ENCODE results near the gene RAPGEF2.
A peak's percentile ranks its signal among the peaks of the same experiment; 100 is the strongest.

RAPGEF2 gene

GRCh38 chr4:159227378-159227777, 124.5 kb downstream of the RAPGEF2 start:
- intact Hi-C loops (cut with DNase I; ENCODE audit: low total_unique reads): no loop called here
- Histone ChIP-seq H3K36me3 (no peaks in the 10 kb centered on the region), H3K4me1 (peaks cover 0 to 34% (median 14%) of the 10 kb centered on the region in 4 donors), H3K9me3 (no peaks in the 10 kb centered on the region), H3K27me3 (no peaks in the 10 kb centered on the region), H3K4me3 (peak overlapping the region in 1 of 2 donors; percentile 43), H3K27ac (peak overlapping the region; percentile 36 to 44)
- no peak for TF ChIP-seq CTCF (IDR thresholded peaks at IDR 0.05)
- no peak for DNase-seq

GRCh38 chr4:159227984-159228383, 125.1 kb downstream of the RAPGEF2 start:
- peak; percentile 65 to 79 for DNase-seq
- H3K27me3 ChIP-seq: no peaks in the 10 kb centered on the region
- peak overlapping the region; percentile 26 to 43 for H3K4me3 ChIP-seq
- H3K9me3 ChIP-seq: no peaks in the 10 kb centered on the region
- peak overlapping the region; percentile 36 to 44 for H3K27ac ChIP-seq
- intact Hi-C loops (cut with DNase I; ENCODE audit: low total_unique reads): no loop called here
- no peaks in the 10 kb centered on the region for H3K36me3 ChIP-seq
- TF ChIP-seq CTCF (IDR thresholded peaks at IDR 0.05): peak; percentile 10 to 25
- H3K4me1 ChIP-seq: peaks cover 0 to 33% (median 14%) of the 10 kb centered on the region in 4 donors

- peak overlapping the region; percentile 36 to 44 for H3K27ac ChIP-seq
- TF ChIP-seq CTCF (IDR thresholded peaks at IDR 0.05): no peak
- H3K36me3 ChIP-seq: no peaks in the 10 kb centered on the region
- peaks cover 0 to 33% (median 14%) of the 10 kb centered on the region in 4 donors for H3K4me1 ChIP-seq
- H3K9me3 ChIP-seq: no peaks in the 10 kb centered on the region
- DNase-seq: no peak
- no peaks in the 10 kb centered on the region for H3K27me3 ChIP-seq
- intact Hi-C loops (cut with DNase I; ENCODE audit: low total_unique reads): no loop called here
- H3K4me3 ChIP-seq: peak overlapping the region; percentile 17 to 43
These were observed 126.3 kb downstream of the RAPGEF2 start for GRCh38 chr4:159229164-159229563.

GRCh38 chr4:159232465-159233106, 129.7 kb downstream of the RAPGEF2 start:
- no peaks in the 10 kb centered on the region for H3K36me3 ChIP-seq
- peaks cover 0 to 38% (median 12%) of the 10 kb centered on the region in 4 donors for H3K4me1 ChIP-seq
- no peak for TF ChIP-seq CTCF (IDR thresholded peaks at IDR 0.05)
- no peaks in the 10 kb centered on the region for H3K27me3 ChIP-seq
- no peak for DNase-seq
- H3K4me3 ChIP-seq: no peak overlapping the region
- intact Hi-C loops (cut with DNase I; ENCODE audit: low total_unique reads): no loop called here
- no peak overlapping the region for H3K27ac ChIP-seq
- no peaks in the 10 kb centered on the region for H3K9me3 ChIP-seq

GRCh38 chr4:159235779-159236368, 133.0 kb downstream of the RAPGEF2 start:
- Histone ChIP-seq H3K4me1 (peaks cover 0 to 40% (median 6%) of the 10 kb centered on the region in 4 donors), H3K4me3 (no peak overlapping the region), H3K36me3 (no peaks in the 10 kb centered on the region), H3K27me3 (no peaks in the 10 kb centered on the region), H3K9me3 (no peaks in the 10 kb centered on the region), H3K27ac (no peak overlapping the region)
- no peak for DNase-seq
- TF ChIP-seq CTCF (IDR thresholded peaks at IDR 0.05): no peak
- intact Hi-C loops (cut with DNase I; ENCODE audit: low total_unique reads): no loop called here

All from tibial artery (tissue), 4 donors.